ENCODE measurements around the gene KLF11.
A peak's percentile ranks its signal among the peaks of the same experiment; 100 is the strongest.

DNA sequence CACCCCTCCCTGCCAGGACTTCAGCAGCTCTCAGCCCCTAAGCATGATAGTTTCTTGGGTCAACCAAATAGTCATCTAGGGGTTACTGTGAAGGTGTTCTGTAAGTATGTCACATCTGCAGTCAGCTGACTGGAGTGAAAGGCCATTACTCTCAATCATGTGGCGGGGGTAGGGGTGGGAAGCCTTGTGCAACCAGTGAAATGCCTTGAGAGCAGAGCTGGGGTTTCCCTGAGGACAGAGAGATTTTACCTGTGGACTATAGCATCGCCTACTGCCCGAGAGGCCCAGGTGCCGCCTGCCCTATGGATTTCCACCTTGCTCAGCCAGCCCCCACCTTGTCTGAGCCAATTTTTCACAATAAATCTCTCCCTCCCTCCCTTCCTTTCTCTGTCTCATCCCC lies 20.9 kb upstream of the KLF11 start:
- TF ChIP-seq, protein P1, sequence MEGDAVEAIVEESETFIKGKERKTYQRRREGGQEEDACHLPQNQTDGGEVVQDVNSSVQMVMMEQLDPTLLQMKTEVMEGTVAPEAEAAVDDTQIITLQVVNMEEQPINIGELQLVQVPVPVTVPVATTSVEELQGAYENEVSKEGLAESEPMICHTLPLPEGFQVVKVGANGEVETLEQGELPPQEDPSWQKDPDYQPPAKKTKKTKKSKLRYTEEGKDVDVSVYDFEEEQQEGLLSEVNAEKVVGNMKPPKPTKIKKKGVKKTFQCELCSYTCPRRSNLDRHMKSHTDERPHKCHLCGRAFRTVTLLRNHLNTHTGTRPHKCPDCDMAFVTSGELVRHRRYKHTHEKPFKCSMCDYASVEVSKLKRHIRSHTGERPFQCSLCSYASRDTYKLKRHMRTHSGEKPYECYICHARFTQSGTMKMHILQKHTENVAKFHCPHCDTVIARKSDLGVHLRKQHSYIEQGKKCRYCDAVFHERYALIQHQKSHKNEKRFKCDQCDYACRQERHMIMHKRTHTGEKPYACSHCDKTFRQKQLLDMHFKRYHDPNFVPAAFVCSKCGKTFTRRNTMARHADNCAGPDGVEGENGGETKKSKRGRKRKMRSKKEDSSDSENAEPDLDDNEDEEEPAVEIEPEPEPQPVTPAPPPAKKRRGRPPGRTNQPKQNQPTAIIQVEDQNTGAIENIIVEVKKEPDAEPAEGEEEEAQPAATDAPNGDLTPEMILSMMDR (IDR thresholded peaks at IDR 0.05; ENCODE audit: poor library complexity), result peak; percentile 8
- no peak for TF ChIP-seq EZH2 (IDR thresholded peaks at IDR 0.05; ENCODE audit: borderline replicate concordance)

All from hepatocyte (in vitro differentiated cells).